K562 (cell line): ENCODE data around the gene CCNYL1. TPM values are rescaled to one million over a fixed set of nuclear protein-coding genes. Genes with fewer than 3 reads are reported as not detected.

Source experiments
- ATAC-seq: fragments of 200-7000 bp; cut with Tn5 transposase; 3 replicates; pipeline ENCODE4 v1.9.1; 2020; ENCODE audit warnings: moderate library complexity
- BruUV-seq: library from RNA; stranded (reverse); fragments of 400-500 nt; replicated peaks from 2 replicates; lab custom pipeline; 2021; lab: Mats Ljungman, UMichigan
- CTCF ChIA-PET: fragments of 300-600 bp; formaldehyde crosslinking; extraction: SDS; loops from one replicate; lab custom pipeline; 2021; ENCODE audit warnings: low intra/inter-chr PET ratio; lab: Yijun Ruan, JAX
- POLR2A ChIA-PET: fragments of 300-600, 350-650 bp; sonication (Branson Sonifier 250); formaldehyde crosslinking; extraction: SDS; loops from one replicate; lab custom pipeline; 2021; ENCODE audit warnings: antibody characterized with exemption, inconsistent platforms; lab: Yijun Ruan, JAX
- DNase-seq, 4 experiments: peaks; one replicate each; pipeline versions ENCODE4 v3.0.0 to v3.0.0-alpha.2; 2011 to 2018; ENCODE audit warnings: low spot score in 3 of 4, mixed read lengths in 3 of 4; ENCODE audit errors: extremely low read depth in 1 of 4
- FAIRE-seq: peaks from 2 replicates; lab custom pipeline; 2011; peaks lifted over from hg19 to GRCh38; lab: Jason Lieb, UNC
- H2AFZ ChIP-seq: 2 replicates; pipeline ENCODE4 v1.6.0; 2011; ENCODE audit warnings: low read depth, low read length, control low read depth, inconsistent platforms
- H3K27ac ChIP-seq: fragments of 200-600 bp; 3 replicates; pipeline ENCODE4 v1.8.0; 2011; ENCODE audit warnings: low read depth, mild to moderate bottlenecking, control low read depth, inconsistent platforms, low read length, moderate library complexity, mixed read lengths; ENCODE audit errors: extremely low read depth
- H3K27me3 ChIP-seq, 2 experiments: fragments of 300-600 bp in 1 of 2; 2 replicates in 1 of 2; 3 replicates in 1 of 2; pipeline versions ENCODE4 v1.6.0 to v1.8.0; 2011; ENCODE audit warnings: inconsistent platforms in 2 of 2, low read length in 2 of 2, mild to moderate bottlenecking in 1 of 2, mixed read lengths in 1 of 2, moderate library complexity in 1 of 2; ENCODE audit not compliant: control insufficient read depth in 2 of 2, insufficient read depth in 2 of 2
- H3K36me3 ChIP-seq: fragments of 300-600 bp; 3 replicates; pipeline ENCODE4 v1.8.0; 2011; ENCODE audit warnings: mild to moderate bottlenecking, low read length, inconsistent platforms; ENCODE audit not compliant: control insufficient read depth, insufficient read depth
- H3K4me1 ChIP-seq, 2 experiments: fragments of 200-600 bp in 1 of 2; replicated peaks in 1 of 2; 2 replicates in 1 of 2; 3 replicates in 1 of 2; pipeline versions ENCODE4 v1.5.1 to v1.8.0; 2011; ENCODE audit warnings: inconsistent platforms in 2 of 2, low read length in 2 of 2, mild to moderate bottlenecking in 1 of 2, mixed read lengths in 1 of 2, moderate library complexity in 1 of 2; ENCODE audit not compliant: control insufficient read depth in 2 of 2, insufficient read depth in 2 of 2
- H3K4me2 ChIP-seq: 2 replicates; pipeline ENCODE4 v1.6.1; 2011; ENCODE audit warnings: low read length, control low read depth, inconsistent platforms, mixed read lengths; ENCODE audit not compliant: insufficient read depth
- H3K4me3 ChIP-seq: fragments of 200-600 bp; sonication (generic), shearing (Covaris generic); 2 replicates; pipeline ENCODE4 v1.5.1; 2016; ENCODE audit warnings: control low read depth, inconsistent platforms
- H3K79me2 ChIP-seq: fragments of 200-600 bp; 3 replicates; pipeline ENCODE4 v1.8.0; 2011; ENCODE audit warnings: low read length, inconsistent platforms; ENCODE audit not compliant: control insufficient read depth, insufficient read depth
- H3K9ac ChIP-seq, 2 experiments: 2 replicates each; pipeline versions ENCODE4 v1.6.0 to v1.6.1; 2011; ENCODE audit warnings: low read depth in 2 of 2, low read length in 2 of 2, control low read depth in 1 of 2, inconsistent platforms in 1 of 2, mild to moderate bottlenecking in 1 of 2, mixed read lengths in 1 of 2; ENCODE audit not compliant: insufficient read depth in 1 of 2
- H3K9me1 ChIP-seq: one replicate; pipeline ENCODE4 v1.6.0; 2011; ENCODE audit warnings: inconsistent platforms, mild to moderate bottlenecking, low read length, moderate library complexity; ENCODE audit not compliant: control insufficient read depth, insufficient read depth
- H3K9me3 ChIP-seq: replicated peaks from 2 replicates; pipeline ENCODE4 v1.5.1; 2011; ENCODE audit warnings: low read depth, low read length, inconsistent platforms; ENCODE audit not compliant: control insufficient read depth, insufficient read depth
- H4K20me1 ChIP-seq: replicated peaks from 2 replicates; pipeline ENCODE4 v1.6.1; 2011; ENCODE audit warnings: low read length, inconsistent platforms, mixed read lengths; ENCODE audit not compliant: control insufficient read depth, insufficient read depth
- BCOR ChIP-seq: fragments of 450-650 bp; IDR thresholded peaks from 2 replicates; pipeline ENCODE4 v1.6.1; 2016
- POLR3A ChIP-seq: IDR thresholded peaks from 2 replicates; pipeline ENCODE4 v1.6.1; 2011; ENCODE audit warnings: borderline replicate concordance, mild to moderate bottlenecking, moderate library complexity; ENCODE audit not compliant: insufficient read length, insufficient read depth; ENCODE audit errors: extremely low read depth
- PTBP1 ChIP-seq: fragments of 200-400 bp; formaldehyde crosslinking; IDR thresholded peaks from 2 replicates; pipeline ENCODE4 v1.6.1; 2017; ENCODE audit warnings: low read depth, low read length
- ZBTB2 ChIP-seq: fragments of 450-650 bp; IDR thresholded peaks from 2 replicates; pipeline ENCODE4 v1.6.1; 2016; ENCODE audit warnings: antibody characterized with exemption
- ZNF24 ChIP-seq: fragments of 450-650 bp; IDR thresholded peaks from 2 replicates; pipeline ENCODE4 v1.6.1; 2016
- ZNF316 ChIP-seq: fragments of 450-650 bp; IDR thresholded peaks from 2 replicates; pipeline ENCODE4 v1.6.1; 2016
- ZNF695 ChIP-seq: fragments of 450-650 bp; formaldehyde crosslinking; IDR thresholded peaks from 2 replicates; pipeline ENCODE4 v1.4.0; 2020; ENCODE audit warnings: mild to moderate bottlenecking, moderate library complexity
- WGBS: fragments of 100-300 bp; shearing (Covaris generic); methylation state at CpG from one replicate; pipeline ENCODE4 v1.1.6; 2016; ENCODE audit warnings: low coverage, mixed read lengths; ENCODE audit not compliant: insufficient coverage; ENCODE audit errors: missing lambda C conversion rate; 5-methylcytosine and 5-hydroxymethylcytosine counted together
- in situ Hi-C: fragments of 300-500 bp; cut with MboI; formaldehyde crosslinking; loops from 4 replicates; pipeline ENCODE4 v1.15.0; 2018; ENCODE audit warnings: inconsistent platforms, mixed read lengths
- intact Hi-C: fragments of 100-400 bp; cut with micrococcal nuclease; formaldehyde crosslinking; loops from 2 replicates; pipeline ENCODE4 v1.14.2; 2022
- polyA plus RNA-seq, 8 experiments: library from polyadenylated mRNA; depleted of rRNA in 4 of 8; stranded (reverse) in 5 of 8; unstranded in 3 of 8; fragments of >200 nt; fragmentation: Nextera tagmentation in 2 of 8; fragmentation: Illumina TruSeq in 1 of 8; extraction: Ambion mirVana in 2 of 8; extraction: Trizol in 1 of 8; gene quantifications; 2 replicates each; pipeline versions ENCODE4 v1.2.1 to v1.2.3, GENCODE V29; 2011 to 2014; ENCODE audit warnings: inconsistent platforms in 1 of 8, missing spikeins in 1 of 8
- total RNA-seq, 7 experiments: library from RNA; depleted of rRNA in 6 of 7; stranded (reverse); fragments of >200 nt in 6 of 7; fragmentation: Illumina TruSeq in 2 of 7; extraction: Trizol in 2 of 7; gene quantifications; 2 replicates each; pipeline versions ENCODE4 v1.2.1 to v1.2.3, GENCODE V29; 2011 to 2021; ENCODE audit warnings: low replicate concordance in 1 of 7
- TF ChIP-seq, protein P1 (sequence below), 2 experiments: fragments of 450-650 bp; IDR thresholded peaks; 2 replicates each; pipeline ENCODE4 v1.6.1; 2018; ENCODE audit warnings: mild to moderate bottlenecking in 2 of 2, low read depth in 1 of 2; ENCODE audit not compliant: partially characterized antibody in 2 of 2

The CCNYL1 gene
- total and polyA plus RNA-seq, 9 of the 15 experiments (the other 6 are each of a cell fraction or from before 2014, with no cell fraction given): 1.9 to 7.5 (median 4.7) TPM

DNA sequence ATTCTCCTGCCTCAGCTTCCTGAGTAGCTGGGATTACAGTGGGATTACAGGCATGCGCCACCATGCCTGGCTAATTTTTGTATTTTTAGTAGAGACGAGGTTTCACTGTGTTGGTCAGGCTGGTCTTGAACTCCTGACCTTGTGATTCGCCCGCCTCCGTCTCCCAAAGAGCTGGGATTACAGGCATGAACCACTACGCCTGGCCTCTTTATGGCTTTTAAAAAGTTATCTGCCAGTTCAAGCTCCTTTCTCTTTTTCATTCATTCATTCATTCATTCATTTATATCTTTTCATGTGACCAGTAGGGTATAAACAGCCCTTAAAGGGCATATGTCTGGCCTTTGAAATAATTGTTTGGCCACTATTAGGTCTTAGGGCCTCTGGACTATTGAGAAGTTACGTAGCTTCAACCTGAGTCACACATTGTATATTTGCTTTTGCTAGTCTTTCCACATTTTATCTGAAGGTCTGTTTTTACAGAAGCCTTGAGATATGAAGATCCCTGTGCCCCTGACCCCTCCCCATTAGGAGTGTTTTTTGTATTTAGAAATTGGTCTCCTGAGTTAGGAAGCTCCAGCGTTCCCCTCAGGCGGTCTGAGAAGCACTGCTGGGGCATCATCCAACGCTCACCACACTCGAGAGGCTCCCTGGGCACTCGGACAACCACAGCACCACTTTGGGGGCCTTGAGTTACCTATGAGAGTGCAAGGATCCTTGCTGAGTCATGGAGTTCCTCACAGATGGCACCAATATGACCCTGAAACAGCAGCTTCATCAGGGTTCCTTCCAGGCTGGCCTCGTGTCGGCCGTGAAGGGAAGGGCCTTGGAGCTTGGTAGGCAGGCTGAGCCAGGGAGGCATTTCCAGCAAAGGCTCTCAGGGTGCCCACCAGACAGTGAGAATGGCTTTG lies 36.5 kb downstream of the CCNYL1 start:
- H3K4me2 ChIP-seq: no peak overlapping the region
- peaks cover 2 to 5% of the 10 kb centered on the region in 2 experiments; a peak in 2 of 5 replicates for H3K4me1 ChIP-seq
- no peaks in the 10 kb centered on the region for H4K20me1 ChIP-seq
- ATAC-seq (no peak), DNase-seq (no peak), FAIRE-seq (no peak)
- no peak overlapping the region for H3K27ac ChIP-seq
- peak overlapping the region in 1 of 2 experiments; percentile 78; a peak in 2 of 4 replicates for H3K9ac ChIP-seq
- no peaks in the 10 kb centered on the region for H3K9me3 ChIP-seq
- ChIA-PET CTCF (interaction anchor here (1.3 kb wide), 1 partner anchor 292 kb away, joined by 3 read pairs; no protein-coding TSS in a partner anchor), POLR2A (interaction anchor here (1.1 to 2.5 kb wide), 3 partner anchors 9 to 324 kb away, joined by 3 to 11 read pairs (median 3); no protein-coding TSS in a partner anchor)
- no peak overlapping the region for H2AFZ ChIP-seq
- in situ Hi-C loops (loop anchor here (5.0 kb wide), 1 partner anchor 279 kb away; the partner anchor contains the start of gene PLEKHM3), intact Hi-C loops (loop anchor here (5.0 kb wide), 1 partner anchor 121 kb away; the partner anchor contains the start of gene METTL21A)
- WGBS: 78% methylated on average over 14 of the region's 15 CpGs
- no peaks in the 10 kb centered on the region for H3K36me3 ChIP-seq
- no peaks in the 10 kb centered on the region for H3K79me2 ChIP-seq
- no peaks in the 10 kb centered on the region for H3K9me1 ChIP-seq
- no TSS peak for BruUV-seq
- H3K27me3 ChIP-seq: no peaks in the 10 kb centered on the region
- peak; percentile 74; the same call in 1 of the 2 replicates for TF ChIP-seq ZNF24
- TF ChIP-seq ZNF695 (CRISPR knock-in tag): no peak
- TF ChIP-seq, protein P1, sequence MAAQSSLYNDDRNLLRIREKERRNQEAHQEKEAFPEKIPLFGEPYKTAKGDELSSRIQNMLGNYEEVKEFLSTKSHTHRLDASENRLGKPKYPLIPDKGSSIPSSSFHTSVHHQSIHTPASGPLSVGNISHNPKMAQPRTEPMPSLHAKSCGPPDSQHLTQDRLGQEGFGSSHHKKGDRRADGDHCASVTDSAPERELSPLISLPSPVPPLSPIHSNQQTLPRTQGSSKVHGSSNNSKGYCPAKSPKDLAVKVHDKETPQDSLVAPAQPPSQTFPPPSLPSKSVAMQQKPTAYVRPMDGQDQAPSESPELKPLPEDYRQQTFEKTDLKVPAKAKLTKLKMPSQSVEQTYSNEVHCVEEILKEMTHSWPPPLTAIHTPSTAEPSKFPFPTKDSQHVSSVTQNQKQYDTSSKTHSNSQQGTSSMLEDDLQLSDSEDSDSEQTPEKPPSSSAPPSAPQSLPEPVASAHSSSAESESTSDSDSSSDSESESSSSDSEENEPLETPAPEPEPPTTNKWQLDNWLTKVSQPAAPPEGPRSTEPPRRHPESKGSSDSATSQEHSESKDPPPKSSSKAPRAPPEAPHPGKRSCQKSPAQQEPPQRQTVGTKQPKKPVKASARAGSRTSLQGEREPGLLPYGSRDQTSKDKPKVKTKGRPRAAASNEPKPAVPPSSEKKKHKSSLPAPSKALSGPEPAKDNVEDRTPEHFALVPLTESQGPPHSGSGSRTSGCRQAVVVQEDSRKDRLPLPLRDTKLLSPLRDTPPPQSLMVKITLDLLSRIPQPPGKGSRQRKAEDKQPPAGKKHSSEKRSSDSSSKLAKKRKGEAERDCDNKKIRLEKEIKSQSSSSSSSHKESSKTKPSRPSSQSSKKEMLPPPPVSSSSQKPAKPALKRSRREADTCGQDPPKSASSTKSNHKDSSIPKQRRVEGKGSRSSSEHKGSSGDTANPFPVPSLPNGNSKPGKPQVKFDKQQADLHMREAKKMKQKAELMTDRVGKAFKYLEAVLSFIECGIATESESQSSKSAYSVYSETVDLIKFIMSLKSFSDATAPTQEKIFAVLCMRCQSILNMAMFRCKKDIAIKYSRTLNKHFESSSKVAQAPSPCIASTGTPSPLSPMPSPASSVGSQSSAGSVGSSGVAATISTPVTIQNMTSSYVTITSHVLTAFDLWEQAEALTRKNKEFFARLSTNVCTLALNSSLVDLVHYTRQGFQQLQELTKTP (IDR thresholded peaks at IDR 0.05; ENCODE audit: low read depth in 1 of 2, partially characterized antibody in 2 of 2): no peak
- TF ChIP-seq ZBTB2: no peak
- TF ChIP-seq ZNF316: 0 out of 2 replicates have a peak, but pooled peaks have one; percentile 4
- TF ChIP-seq PTBP1: no peak
- no peak for TF ChIP-seq BCOR
- TF ChIP-seq POLR3A: no peak
- TF ChIP-seq, all 486 proteins: peak for 2
- H3K4me3 ChIP-seq: no peak overlapping the region
